ENCODE measurements around the gene ACBD6.
"Not testable (repeated sequence)": the region's sequence is repeated elsewhere in the genome, so short reads cannot be mapped to it uniquely, and the experiment has no call there.

Gene ACBD6

GRCh38 chr1:180468311-180468710 lies 34.1 kb downstream of the ACBD6 start:
- no peak for TF ChIP-seq CTCF (IDR thresholded peaks at IDR 0.05)
- Histone ChIP-seq H3K4me1 (no peaks in the 10 kb centered on the region), H3K27me3 (no peaks in the 10 kb centered on the region), H3K9me3 (peaks cover 0 to 14% (median 0%) of the 10 kb centered on the region in 3 donors), H3K27ac (no peak overlapping the region), H3K4me3 (no peak overlapping the region), H3K36me3 (no peaks in the 10 kb centered on the region)
- intact Hi-C loops (cut with DNase I; ENCODE audit: low total_unique reads) = no loop called here
- no peak for DNase-seq

GRCh38 chr1:180462102-180462501 lies 40.3 kb downstream of the ACBD6 start:
- Histone ChIP-seq H3K27ac (no peak overlapping the region), H3K9me3 (peaks cover 0 to 33% (median 10%) of the 10 kb centered on the region in 3 donors), H3K4me3 (no peak overlapping the region), H3K4me1 (no peaks in the 10 kb centered on the region), H3K27me3 (no peaks in the 10 kb centered on the region), H3K36me3 (peaks cover 0 to 11% (median 0%) of the 10 kb centered on the region in 3 donors)
- no peak for TF ChIP-seq CTCF (IDR thresholded peaks at IDR 0.05)
- intact Hi-C loops (cut with DNase I; ENCODE audit: low total_unique reads) = no loop called here
- no peak for DNase-seq

GRCh38 chr1:180461682-180462081 lies 40.7 kb downstream of the ACBD6 start:
- H3K4me1 ChIP-seq; H3K4me3 ChIP-seq; H3K27me3 ChIP-seq; H3K27ac ChIP-seq; DNase-seq; intact Hi-C loops (cut with DNase I; ENCODE audit: low total_unique reads): not testable (repeated sequence)
- Histone ChIP-seq H3K9me3 (peaks cover 0 to 33% (median 10%) of the 10 kb centered on the region in 3 donors), H3K36me3 (peaks cover 0 to 11% (median 0%) of the 10 kb centered on the region in 3 donors)

GRCh38 chr1:180458807-180459206 lies 43.6 kb downstream of the ACBD6 start:
- Histone ChIP-seq H3K9me3 (peaks cover 0 to 22% (median 10%) of the 10 kb centered on the region in 3 donors), H3K36me3 (peaks cover 0 to 14% (median 0%) of the 10 kb centered on the region in 3 donors), H3K27me3 (no peaks in the 10 kb centered on the region), H3K4me1 (no peaks in the 10 kb centered on the region), H3K4me3 (no peak overlapping the region), H3K27ac (no peak overlapping the region)
- no peak for TF ChIP-seq CTCF (IDR thresholded peaks at IDR 0.05)
- intact Hi-C loops (cut with DNase I; ENCODE audit: low total_unique reads) = no loop called here
- no peak for DNase-seq

GRCh38 chr1:180456191-180456590 lies 46.2 kb downstream of the ACBD6 start:
- Histone ChIP-seq H3K9me3 (peaks cover 0 to 12% (median 4%) of the 10 kb centered on the region in 3 donors), H3K27ac (no peak overlapping the region), H3K4me3 (no peak overlapping the region), H3K36me3 (peaks cover 7 to 12% (median 11%) of the 10 kb centered on the region in 3 donors), H3K27me3 (no peaks in the 10 kb centered on the region), H3K4me1 (no peaks in the 10 kb centered on the region)
- DNase-seq = no peak
- TF ChIP-seq CTCF (IDR thresholded peaks at IDR 0.05) = no peak
- intact Hi-C loops (cut with DNase I; ENCODE audit: low total_unique reads) = no loop called here

- DNase-seq = no peak
- Histone ChIP-seq H3K4me3 (no peak overlapping the region), H3K36me3 (peaks cover 7 to 13% (median 12%) of the 10 kb centered on the region in 3 donors), H3K9me3 (peaks cover 0 to 9% (median 4%) of the 10 kb centered on the region in 3 donors), H3K4me1 (peaks cover 0 to 6% (median 0%) of the 10 kb centered on the region in 4 donors), H3K27me3 (no peaks in the 10 kb centered on the region), H3K27ac (no peak overlapping the region)
- intact Hi-C loops (cut with DNase I; ENCODE audit: low total_unique reads) = no loop called here
- TF ChIP-seq CTCF (IDR thresholded peaks at IDR 0.05) = no peak
These were observed 50.9 kb downstream of the ACBD6 start for GRCh38 chr1:180451504-180451903.
